ENCODE results near the gene ADCY2. TPM values are rescaled to one million over a fixed set of nuclear protein-coding genes. Genes with fewer than 3 reads are reported as not detected.

Gene ADCY2
- total and polyA plus RNA-seq, 2 of the 13 experiments (the other 11 are each of a cell fraction or from before 2014, with no cell fraction given): not detected

DNA sequence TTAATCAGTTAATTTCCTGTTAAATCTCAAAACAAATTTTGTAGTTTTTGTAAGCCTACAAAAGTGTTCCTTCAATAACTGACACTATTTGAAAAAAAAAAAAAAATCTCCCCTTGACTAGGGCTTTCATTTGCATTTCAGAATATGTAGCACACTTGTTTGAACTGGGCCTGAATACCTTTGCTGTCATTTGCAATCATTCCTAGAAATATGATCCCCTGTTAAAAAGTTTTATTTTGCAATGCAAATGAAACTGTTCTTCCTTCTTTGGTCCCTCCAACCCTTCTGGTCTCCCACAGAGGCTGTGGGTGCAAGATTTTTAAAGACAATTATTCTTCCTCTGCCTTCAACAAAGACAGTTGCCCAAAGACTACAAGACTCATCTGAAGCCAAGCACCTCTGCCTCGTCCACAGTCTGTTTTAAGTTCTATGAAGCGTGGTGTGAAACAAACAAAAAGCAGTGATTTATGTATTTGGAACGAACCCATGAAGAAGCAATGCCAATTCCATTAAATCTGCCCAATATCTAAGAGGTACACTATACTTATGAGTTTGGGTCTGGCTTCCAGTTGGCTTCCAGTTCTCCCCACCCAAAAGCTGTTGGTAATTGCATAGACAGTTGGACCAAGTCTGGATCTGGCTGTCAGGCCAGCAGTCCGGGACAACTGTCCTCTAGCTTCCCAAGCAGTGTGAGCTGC lies 388.9 kb downstream of the ADCY2 start (continued):
- TF ChIP-seq FOSL2 (CRISPR knock-in tag; IDR thresholded peaks at IDR 0.05) (no peak), NFIC (IDR thresholded peaks at IDR 0.05; ENCODE audit: low read length) (no peak), MXD4 (CRISPR knock-in tag; IDR thresholded peaks at IDR 0.05) (no peak), ZNF367 (CRISPR knock-in tag; IDR thresholded peaks at IDR 0.05; ENCODE audit: borderline replicate concordance) (no peak)

DNA sequence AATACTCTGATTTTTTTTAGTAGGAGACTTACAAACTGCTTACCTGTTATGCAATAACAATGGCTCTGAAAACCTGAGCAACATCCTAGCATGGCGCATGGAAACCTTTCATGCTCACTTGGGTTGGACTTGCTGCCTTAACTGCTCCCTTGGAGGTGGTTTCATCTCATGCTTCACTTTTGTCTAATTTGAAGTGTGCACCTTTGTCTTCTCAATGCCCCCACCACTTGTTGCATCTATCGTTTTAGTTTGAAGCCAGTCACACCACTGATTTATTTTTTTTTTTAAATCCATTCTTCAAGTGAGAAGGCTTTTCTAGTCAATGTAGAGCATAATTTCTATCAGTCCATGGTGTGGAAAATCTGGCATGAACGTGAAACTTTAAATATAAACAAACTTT lies 391.8 kb downstream of the ADCY2 start:
- no peak for FAIRE-seq
- Histone ChIP-seq H3K4me1 (ENCODE audit: insufficient read depth, low read length) (no peaks in the 10 kb centered on the region), H3K36me3 (replicated peaks in 1 of 2; ENCODE audit: control insufficient read depth in 1 of 2, insufficient read depth in 2 of 2, low read length in 2 of 2) (no peaks in the 10 kb centered on the region), H3K27me3 (ENCODE audit: control insufficient read depth in 1 of 2, insufficient read depth in 2 of 2, low read length in 2 of 2) (peaks cover under 1 to 5% of the 10 kb centered on the region in 2 experiments; a peak in 1 of 5 replicates), H3K9ac (ENCODE audit: insufficient read depth, low read depth, low read length) (no peak overlapping the region), H4K20me1 (ENCODE audit: insufficient read depth, low read length) (no peaks in the 10 kb centered on the region), H3K9me3 (ENCODE audit: low read length) (no peaks in the 10 kb centered on the region), H3K79me2 (ENCODE audit: insufficient read depth, low read length) (no peaks in the 10 kb centered on the region), H3K4me3 (replicated peaks in 1 of 3; ENCODE audit: insufficient read depth in 1 of 3, low read depth in 2 of 3, low read length in 3 of 3) (no peak overlapping the region), H3K4me2 (ENCODE audit: low read depth, low read length) (no peak overlapping the region), H3K27ac (ENCODE audit: extremely low read length, insufficient read depth, low read length) (no peak overlapping the region), H2AFZ (ENCODE audit: low read length) (no peak overlapping the region)
- DNase-seq (ENCODE audit: low spot score): no peak
- BruUV-seq (replicated peaks): no TSS peak
- no peak for ATAC-seq
- ChIA-PET POLR2A (no interaction called here), CTCF (ENCODE audit: low intra/inter-chr PET ratio, low total read pairs) (no interaction called here)
- TF ChIP-seq RBM22 (optimal IDR thresholded peaks at IDR 0.05; ENCODE audit: low read length) (no peak), SOX6 (IDR thresholded peaks at IDR 0.05) (no peak), SOX6 (CRISPR knock-in tag; IDR thresholded peaks at IDR 0.05) (no peak), ZNF230 (CRISPR knock-in tag; IDR thresholded peaks at IDR 0.05) (no peak), TOE1 (CRISPR knock-in tag; IDR thresholded peaks at IDR 0.05) (no peak), ZNF543 (CRISPR knock-in tag; IDR thresholded peaks at IDR 0.05) (no peak), PHF21A (CRISPR knock-in tag; IDR thresholded peaks at IDR 0.05) (no peak), ZNF660 (CRISPR knock-in tag; IDR thresholded peaks at IDR 0.05; ENCODE audit: borderline replicate concordance, low read depth) (no peak), ELF1 (CRISPR knock-in tag; IDR thresholded peaks at IDR 0.05) (no peak), ZNF501 (CRISPR knock-in tag; IDR thresholded peaks at IDR 0.05) (no peak), YY1 (IDR thresholded peaks at IDR 0.05; ENCODE audit: insufficient read depth, insufficient replicate concordance, low read depth, low read length) (no peak), TGIF2 (CRISPR knock-in tag; IDR thresholded peaks at IDR 0.05) (no peak), NFYC (CRISPR knock-in tag; IDR thresholded peaks at IDR 0.05) (no peak), ISL2 (CRISPR knock-in tag; IDR thresholded peaks at IDR 0.05) (no peak), SRY (CRISPR knock-in tag; IDR thresholded peaks at IDR 0.05) (no peak), ARNT (IDR thresholded peaks at IDR 0.05) (no peak), ZNF790 (CRISPR knock-in tag; IDR thresholded peaks at IDR 0.05; ENCODE audit: borderline replicate concordance) (no peak)
- TF ChIP-seq, protein P1, sequence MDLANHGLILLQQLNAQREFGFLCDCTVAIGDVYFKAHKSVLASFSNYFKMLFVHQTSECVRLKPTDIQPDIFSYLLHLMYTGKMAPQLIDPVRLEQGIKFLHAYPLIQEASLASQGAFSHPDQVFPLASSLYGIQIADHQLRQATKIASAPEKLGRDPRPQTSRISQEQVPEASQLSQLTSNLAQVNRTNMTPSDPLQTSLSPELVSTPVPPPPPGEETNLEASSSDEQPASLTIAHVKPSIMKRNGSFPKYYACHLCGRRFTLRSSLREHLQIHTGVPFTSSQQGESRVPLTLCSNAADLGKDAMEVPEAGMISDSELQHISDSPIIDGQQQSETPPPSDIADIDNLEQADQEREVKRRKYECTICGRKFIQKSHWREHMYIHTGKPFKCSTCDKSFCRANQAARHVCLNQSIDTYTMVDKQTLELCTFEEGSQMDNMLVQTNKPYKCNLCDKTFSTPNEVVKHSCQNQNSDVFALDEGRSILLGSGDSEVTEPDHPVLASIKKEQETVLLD (CRISPR knock-in tag; IDR thresholded peaks at IDR 0.05; ENCODE audit: low read depth): no peak
- TF ChIP-seq, protein P2, sequence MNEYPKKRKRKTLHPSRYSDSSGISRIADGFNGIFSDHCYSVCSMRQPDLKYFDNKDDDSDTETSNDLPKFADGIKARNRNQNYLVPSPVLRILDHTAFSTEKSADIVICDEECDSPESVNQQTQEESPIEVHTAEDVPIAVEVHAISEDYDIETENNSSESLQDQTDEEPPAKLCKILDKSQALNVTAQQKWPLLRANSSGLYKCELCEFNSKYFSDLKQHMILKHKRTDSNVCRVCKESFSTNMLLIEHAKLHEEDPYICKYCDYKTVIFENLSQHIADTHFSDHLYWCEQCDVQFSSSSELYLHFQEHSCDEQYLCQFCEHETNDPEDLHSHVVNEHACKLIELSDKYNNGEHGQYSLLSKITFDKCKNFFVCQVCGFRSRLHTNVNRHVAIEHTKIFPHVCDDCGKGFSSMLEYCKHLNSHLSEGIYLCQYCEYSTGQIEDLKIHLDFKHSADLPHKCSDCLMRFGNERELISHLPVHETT (CRISPR knock-in tag; conservative IDR thresholded peaks at IDR 0.05): no peak
- TF ChIP-seq, protein P3, sequence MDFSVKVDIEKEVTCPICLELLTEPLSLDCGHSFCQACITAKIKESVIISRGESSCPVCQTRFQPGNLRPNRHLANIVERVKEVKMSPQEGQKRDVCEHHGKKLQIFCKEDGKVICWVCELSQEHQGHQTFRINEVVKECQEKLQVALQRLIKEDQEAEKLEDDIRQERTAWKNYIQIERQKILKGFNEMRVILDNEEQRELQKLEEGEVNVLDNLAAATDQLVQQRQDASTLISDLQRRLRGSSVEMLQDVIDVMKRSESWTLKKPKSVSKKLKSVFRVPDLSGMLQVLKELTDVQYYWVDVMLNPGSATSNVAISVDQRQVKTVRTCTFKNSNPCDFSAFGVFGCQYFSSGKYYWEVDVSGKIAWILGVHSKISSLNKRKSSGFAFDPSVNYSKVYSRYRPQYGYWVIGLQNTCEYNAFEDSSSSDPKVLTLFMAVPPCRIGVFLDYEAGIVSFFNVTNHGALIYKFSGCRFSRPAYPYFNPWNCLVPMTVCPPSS (IDR thresholded peaks at IDR 0.05): no peak
- intact Hi-C loops (cut with micrococcal nuclease; ENCODE audit: unreplicated experiment) (no loop called here), in situ Hi-C loops (cut with HindIII; ENCODE audit: extremely low pct_ligation_motif_present, low pct_unique_long_range_greater_than_20kb) (no loop called here)
- 34% methylated on average over 3 of the region's 3 CpGs for WGBS (ENCODE audit: low lambda C conversion rate)
